ENCODE data around the gene LACC1. TPM values are rescaled to one million over a fixed set of nuclear protein-coding genes. Genes with fewer than 3 reads are reported as not detected.

LACC1 gene
- total and polyA plus RNA-seq, 2 of the 8 experiments (the other 6 are each of a cell fraction or from before 2014, with no cell fraction given) = 0.57 to 3.6 TPM

- 94% methylated on average over 6 of the region's 6 CpGs; no CpG with 5 or more reads in 1 of the 2 experiments for WGBS, 2 experiments (ENCODE audit: extremely low coverage in 1 of 2, insufficient coverage in 1 of 2, insufficient read length in 1 of 2, insufficient replicate concordance in 2 of 2, low coverage in 1 of 2, low lambda C conversion rate in 2 of 2, missing lambda C conversion rate in 1 of 2)
- H2BK15ac ChIP-seq (ENCODE audit: low read length) = no peak overlapping the region
- no peak for TF ChIP-seq KDM4A (IDR thresholded peaks at IDR 0.05; ENCODE audit: low read depth, low read length, severe bottlenecking)
- no peak for TF ChIP-seq TBP (IDR thresholded peaks at IDR 0.05; ENCODE audit: low read depth, low read length)
- no peak for TF ChIP-seq YY1 (IDR thresholded peaks at IDR 0.05; ENCODE audit: low read depth, low read length)
- no peak for TF ChIP-seq USF2 (IDR thresholded peaks at IDR 0.05; ENCODE audit: low read length)
- no peak for TF ChIP-seq POLR2AphosphoS5 (IDR thresholded peaks at IDR 0.05; ENCODE audit: low read depth, low read length)
- no peak for TF ChIP-seq EGR1 (IDR thresholded peaks at IDR 0.05; ENCODE audit: borderline replicate concordance, low read depth, low read length)
- TF ChIP-seq SAP30 (IDR thresholded peaks at IDR 0.05; ENCODE audit: insufficient read depth, insufficient replicate concordance, low read length) = no peak
- TF ChIP-seq EP300 (IDR thresholded peaks at IDR 0.05; ENCODE audit: borderline replicate concordance in 1 of 2, low read depth in 2 of 2, low read length in 2 of 2) = no peak
- no peak for TF ChIP-seq GABPA (IDR thresholded peaks at IDR 0.05; ENCODE audit: borderline replicate concordance, insufficient read depth, low read length)
- no peak for TF ChIP-seq CTCF (IDR thresholded peaks at IDR 0.05; ENCODE audit: control extremely low read depth in 1 of 3, insufficient read depth in 1 of 3, low read depth in 1 of 3, low read length in 3 of 3)
Measured at GRCh38 chr13:43915451-43915850, 35.7 kb downstream of the LACC1 start.

More at GRCh38 chr13:43915451-43915850, 35.7 kb downstream of the LACC1 start:
- Histone ChIP-seq H3K9me3 (ENCODE audit: insufficient read depth in 2 of 2, low read depth in 1 of 2, low read length in 1 of 2) (no peaks in the 10 kb centered on the region), H4K20me1 (replicated peaks in 1 of 2; ENCODE audit: control insufficient read depth in 1 of 2, insufficient read depth in 2 of 2, low read length in 2 of 2) (no peaks in the 10 kb centered on the region), H2BK5ac (ENCODE audit: low read depth, low read length) (no peak overlapping the region), H2BK20ac (ENCODE audit: low read length) (no peak overlapping the region), H4K91ac (replicated peaks; ENCODE audit: insufficient read length, low read length) (no peak overlapping the region), H3K79me1 (ENCODE audit: low read depth, low read length) (no peaks in the 10 kb centered on the region), H2BK120ac (replicated peaks; ENCODE audit: low read depth, low read length) (no peak overlapping the region), H3K79me2 (ENCODE audit: control insufficient read depth in 1 of 2, insufficient read depth in 2 of 2, low read length in 2 of 2) (no peaks in the 10 kb centered on the region), H3K23me2 (ENCODE audit: low read depth, low read length) (no peaks in the 10 kb centered on the region; the same call in 1 of the 2 replicates), H3K18ac (ENCODE audit: extremely low read depth, low read length) (no peak overlapping the region), H3K36me3 (ENCODE audit: control insufficient read depth in 2 of 4, insufficient read depth in 4 of 4, low read length in 3 of 4) (no peaks in the 10 kb centered on the region), H2AFZ (ENCODE audit: low read length) (peak overlapping the region; percentile 30; the same call in 1 of the 2 replicates), H3K27me3 (replicated peaks in 1 of 4; ENCODE audit: control insufficient read depth in 3 of 4, extremely low read depth in 1 of 4, insufficient read depth in 3 of 4, low read length in 3 of 4) (no peaks in the 10 kb centered on the region), H3K4me1 (replicated peaks in 1 of 4; ENCODE audit: control insufficient read depth in 3 of 4, insufficient read depth in 4 of 4, low read length in 3 of 4) (no peaks in the 10 kb centered on the region), H3K23ac (ENCODE audit: insufficient read length) (no peak overlapping the region), H3K9ac (replicated peaks in 1 of 4; ENCODE audit: extremely low read depth in 1 of 4, low read depth in 3 of 4, low read length in 3 of 4) (no peak overlapping the region), H3K27ac (ENCODE audit: low read depth, low read length) (no peak overlapping the region), H3K14ac (ENCODE audit: insufficient read length) (no peak overlapping the region), H4K8ac (ENCODE audit: extremely low read depth, insufficient read depth, low read length) (no peak overlapping the region), H2BK12ac (ENCODE audit: low read depth, low read length) (no peak overlapping the region), H3K4ac (replicated peaks; ENCODE audit: insufficient read length, low read depth, low read length) (no peak overlapping the region), H2AK5ac (ENCODE audit: low read depth, low read length) (no peak overlapping the region), H4K5ac (ENCODE audit: insufficient read length, low read depth, low read length) (no peak overlapping the region), H3K56ac (replicated peaks; ENCODE audit: insufficient read length, low read depth, low read length) (no peak overlapping the region), H3K4me3 (ENCODE audit: extremely low read depth in 1 of 4, insufficient read depth in 2 of 4, low read depth in 3 of 4, low read length in 4 of 4) (no peak overlapping the region), H3K4me2 (ENCODE audit: insufficient read depth in 1 of 2, low read depth in 2 of 2, low read length in 2 of 2) (no peak overlapping the region)
- DNase-seq (ENCODE audit: low read depth in 1 of 2, low spot score in 2 of 2) (no peak), FAIRE-seq (no peak)
- CTCF ChIA-PET (ENCODE audit: partially characterized antibody) = interaction anchor here (1.0 to 1.5 kb wide), 6 partner anchors 10 to 251 kb away, joined by 3 to 6 read pairs (median 3); no protein-coding TSS in a partner anchor
- POLR2A ChIA-PET (ENCODE audit: partially characterized antibody) = no interaction called here
